Keratinocyte (primary cell): ENCODE results near the gene TTC23L. TPM values are rescaled to one million over a fixed set of nuclear protein-coding genes. Genes with fewer than 3 reads are reported as not detected.

Source experiments
- DNase-seq: peaks from one replicate; pipeline ENCODE4 v3.0.0-alpha.2; 2011; ENCODE audit warnings: low read depth, missing footprints, low spot score
- FAIRE-seq: peaks from 2 replicates; lab custom pipeline; 2011; peaks lifted over from hg19 to GRCh38; lab: Jason Lieb, UNC
- H2AFZ ChIP-seq: 2 replicates; pipeline ENCODE4 v1.6.0; 2012; ENCODE audit warnings: low read length, control low read depth, inconsistent platforms; ENCODE audit not compliant: control insufficient read depth
- H3K27ac ChIP-seq: 2 replicates; pipeline ENCODE4 v1.5.1; 2011; ENCODE audit warnings: low read length; ENCODE audit not compliant: control insufficient read depth, insufficient read depth
- H3K27me3 ChIP-seq: 3 replicates; pipeline ENCODE4 v1.6.0; 2011; ENCODE audit warnings: low read length; ENCODE audit not compliant: control insufficient read depth, insufficient read depth; ENCODE audit errors: extremely low read depth
- H3K36me3 ChIP-seq, 2 experiments: 2 replicates in 1 of 2; 3 replicates in 1 of 2; pipeline ENCODE4 v1.5.1; 2011; ENCODE audit warnings: low read length in 2 of 2, mild to moderate bottlenecking in 1 of 2; ENCODE audit not compliant: control insufficient read depth in 2 of 2, insufficient read depth in 2 of 2; ENCODE audit errors: extremely low read depth in 1 of 2
- H3K4me1 ChIP-seq: 3 replicates; pipeline ENCODE4 v1.5.1; 2011; ENCODE audit warnings: low read length; ENCODE audit not compliant: control insufficient read depth, insufficient read depth; ENCODE audit errors: extremely low read depth
- H3K4me2 ChIP-seq: 3 replicates; pipeline ENCODE4 v1.6.0; 2011; ENCODE audit warnings: low read depth, low read length; ENCODE audit not compliant: control insufficient read depth, insufficient read depth; ENCODE audit errors: extremely low read depth
- H3K4me3 ChIP-seq, 3 experiments: fragments of 200-600 bp in 1 of 3; sonication (generic) in 1 of 3; 2 replicates in 2 of 3; 3 replicates in 1 of 3; pipeline ENCODE4 v1.5.1; 2011 to 2016; ENCODE audit warnings: low read length in 3 of 3, mild to moderate bottlenecking in 3 of 3, control low read depth in 2 of 3, inconsistent platforms in 1 of 3, low read depth in 1 of 3, mixed read lengths in 1 of 3, mixed run types in 1 of 3, moderate library complexity in 1 of 3; ENCODE audit not compliant: control insufficient read depth in 2 of 3, insufficient read depth in 2 of 3; ENCODE audit errors: extremely low read depth in 1 of 3
- H3K79me2 ChIP-seq: 2 replicates; pipeline ENCODE4 v1.6.0; 2012; ENCODE audit warnings: low read length; ENCODE audit not compliant: control insufficient read depth, insufficient read depth
- H3K9ac ChIP-seq: 3 replicates; pipeline ENCODE4 v1.6.0; 2011; ENCODE audit warnings: low read length; ENCODE audit not compliant: control insufficient read depth, insufficient read depth; ENCODE audit errors: extremely low read depth
- H3K9me1 ChIP-seq: 3 replicates; pipeline ENCODE4 v1.6.0; 2011; ENCODE audit warnings: low read length; ENCODE audit not compliant: control insufficient read depth, insufficient read depth; ENCODE audit errors: extremely low read depth
- H3K9me3 ChIP-seq: 2 replicates; pipeline ENCODE4 v1.5.1; 2012; ENCODE audit warnings: low read depth, low read length; ENCODE audit not compliant: control insufficient read depth
- H4K20me1 ChIP-seq: 3 replicates; pipeline ENCODE4 v1.6.0; 2011; ENCODE audit warnings: low read length; ENCODE audit not compliant: control insufficient read depth, insufficient read depth; ENCODE audit errors: extremely low read depth
- EZH2 ChIP-seq: IDR thresholded peaks from one replicate; pipeline ENCODE4 v1.6.1; 2012; ENCODE audit warnings: inconsistent platforms, mild to moderate bottlenecking, low read length, moderate library complexity
- dilution Hi-C: fragments of 300-500 bp; cut with MboI; formaldehyde crosslinking; loops from one replicate; pipeline ENCODE4 v1.7.0; 2020; ENCODE audit warnings: low sequenced_read_pairs; ENCODE audit not compliant: extremely low pct_ligation_motif_present
- polyA plus RNA-seq, 5 experiments: library from polyadenylated mRNA; depleted of rRNA in 3 of 5; stranded (reverse) in 3 of 5; stranded (forward) in 1 of 5; unstranded in 1 of 5; fragments of >200 nt; gene quantifications; 1 replicate in 1 of 5; 2 replicates in 3 of 5; 3 replicates in 1 of 5; pipeline versions ENCODE4 v1.2.1 to v1.2.3, GENCODE V29; 2011 to 2012; ENCODE audit warnings: missing spikeins in 2 of 5, low read depth in 1 of 5, low replicate concordance in 1 of 5
- TF ChIP-seq, protein P1 (sequence below), 3 experiments: IDR thresholded peaks in 1 of 3; conservative IDR thresholded peaks in 1 of 3; optimal IDR thresholded peaks in 1 of 3; 2 replicates in 2 of 3; 3 replicates in 1 of 3; pipeline versions ENCODE3 to v1.5.1; 2011; ENCODE audit warnings: low read length in 3 of 3, mild to moderate bottlenecking in 3 of 3, moderate library complexity in 2 of 3, control low read depth in 1 of 3, inconsistent platforms in 1 of 3; ENCODE audit not compliant: insufficient read depth in 2 of 3; ENCODE audit errors: extremely low read depth in 1 of 3

TTC23L gene
- polyA plus RNA-seq, 1 donor (not counting 4 experiments of a cell fraction or from before 2014, with no cell fraction given): 0.12 TPM

DNA sequence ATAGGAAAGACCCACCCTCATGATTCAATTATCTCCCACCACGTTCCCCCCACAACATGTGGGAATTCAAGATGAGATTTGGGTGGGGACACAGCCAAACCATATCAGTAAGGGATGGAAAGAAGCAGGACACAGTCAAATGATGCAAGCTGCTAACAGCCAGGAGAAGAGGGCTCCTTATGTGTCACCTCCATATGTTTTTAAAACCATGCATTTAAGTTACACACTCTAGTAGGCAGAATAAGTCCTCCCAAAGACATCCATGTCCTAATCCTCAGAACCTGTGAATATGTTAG lies 4.2 kb upstream of the TTC23L start:
- dilution Hi-C loops: no loop called here
- Histone ChIP-seq H3K9me1 (no peaks in the 10 kb centered on the region), H3K79me2 (no peaks in the 10 kb centered on the region), H3K27ac (no peak overlapping the region), H2AFZ (no peak overlapping the region), H3K36me3 (peaks cover 5 to 11% of the 10 kb centered on the region in 2 experiments), H3K4me1 (peaks cover 9% of the 10 kb centered on the region), H3K4me3 (no peak overlapping the region), H3K9me3 (no peaks in the 10 kb centered on the region), H3K27me3 (no peaks in the 10 kb centered on the region), H3K4me2 (no peak overlapping the region), H4K20me1 (no peaks in the 10 kb centered on the region), H3K9ac (no peak overlapping the region)
- FAIRE-seq: no peak
- TF ChIP-seq EZH2: no peak
- TF ChIP-seq, protein P1, sequence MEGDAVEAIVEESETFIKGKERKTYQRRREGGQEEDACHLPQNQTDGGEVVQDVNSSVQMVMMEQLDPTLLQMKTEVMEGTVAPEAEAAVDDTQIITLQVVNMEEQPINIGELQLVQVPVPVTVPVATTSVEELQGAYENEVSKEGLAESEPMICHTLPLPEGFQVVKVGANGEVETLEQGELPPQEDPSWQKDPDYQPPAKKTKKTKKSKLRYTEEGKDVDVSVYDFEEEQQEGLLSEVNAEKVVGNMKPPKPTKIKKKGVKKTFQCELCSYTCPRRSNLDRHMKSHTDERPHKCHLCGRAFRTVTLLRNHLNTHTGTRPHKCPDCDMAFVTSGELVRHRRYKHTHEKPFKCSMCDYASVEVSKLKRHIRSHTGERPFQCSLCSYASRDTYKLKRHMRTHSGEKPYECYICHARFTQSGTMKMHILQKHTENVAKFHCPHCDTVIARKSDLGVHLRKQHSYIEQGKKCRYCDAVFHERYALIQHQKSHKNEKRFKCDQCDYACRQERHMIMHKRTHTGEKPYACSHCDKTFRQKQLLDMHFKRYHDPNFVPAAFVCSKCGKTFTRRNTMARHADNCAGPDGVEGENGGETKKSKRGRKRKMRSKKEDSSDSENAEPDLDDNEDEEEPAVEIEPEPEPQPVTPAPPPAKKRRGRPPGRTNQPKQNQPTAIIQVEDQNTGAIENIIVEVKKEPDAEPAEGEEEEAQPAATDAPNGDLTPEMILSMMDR (optimal IDR thresholded peaks at IDR 0.05 in 1 of 3, IDR thresholded peaks at IDR 0.05 in 1 of 3, conservative IDR thresholded peaks at IDR 0.05 in 1 of 3; ENCODE audit: extremely low read depth in 1 of 3, insufficient read depth in 2 of 3, low read length in 3 of 3): no peak
- DNase-seq: no peak

- H2AFZ ChIP-seq: no peak overlapping the region
- H3K27ac ChIP-seq: no peak overlapping the region
- DNase-seq: no peak
- H3K79me2 ChIP-seq: no peaks in the 10 kb centered on the region
- no peak overlapping the region for H3K4me2 ChIP-seq
- H3K9ac ChIP-seq: no peak overlapping the region
- H3K9me1 ChIP-seq: no peaks in the 10 kb centered on the region
- TF ChIP-seq, protein P1 (optimal IDR thresholded peaks at IDR 0.05 in 1 of 3, IDR thresholded peaks at IDR 0.05 in 1 of 3, conservative IDR thresholded peaks at IDR 0.05 in 1 of 3; ENCODE audit: extremely low read depth in 1 of 3, insufficient read depth in 2 of 3, low read length in 3 of 3): no peak
- no peak for TF ChIP-seq EZH2
- no peak overlapping the region for H3K4me3 ChIP-seq
- H3K36me3 ChIP-seq: peaks cover 4 to 5% of the 10 kb centered on the region in 2 experiments
- H4K20me1 ChIP-seq: no peaks in the 10 kb centered on the region
- no peaks in the 10 kb centered on the region for H3K9me3 ChIP-seq
- no peaks in the 10 kb centered on the region for H3K27me3 ChIP-seq
- dilution Hi-C loops: no loop called here
- no peak for FAIRE-seq
- peaks cover 9% of the 10 kb centered on the region for H3K4me1 ChIP-seq
Observed at GRCh38 chr5:34835664-34836063, 3.3 kb upstream of the TTC23L start.
